GM23338 (cell line): ENCODE data around the gene HSPB6. TPM values are rescaled to one million over a fixed set of nuclear protein-coding genes. Genes with fewer than 3 reads are reported as not detected.

Experiments
- ATAC-seq: fragments of 200-7000 bp; cut with Tn5 transposase; 3 replicates; pipeline ENCODE4 v1.9.1; 2020
- DNase-seq: peaks from one replicate; pipeline ENCODE4 v3.0.0-alpha.2; 2015; ENCODE audit warnings: low spot score
- H2AFZ ChIP-seq: fragments of 200-600 bp; sonication (generic); 2 replicates; pipeline ENCODE4 v1.8.0; 2016; ENCODE audit warnings: antibody characterized with exemption, mild to moderate bottlenecking, moderate library complexity
- H3F3A ChIP-seq: fragments of 200-600 bp; sonication (generic); replicated peaks from 2 replicates; pipeline ENCODE4 v1.8.0; 2017; ENCODE audit warnings: antibody characterized with exemption, mixed run types, low read depth
- H3K27ac ChIP-seq: fragments of 200-600 bp; sonication (generic); 2 replicates; pipeline ENCODE4 v1.6.1; 2016; ENCODE audit warnings: low read depth
- H3K27me3 ChIP-seq: fragments of 200-600 bp; sonication (generic); 2 replicates; pipeline ENCODE4 v1.8.0; 2016; ENCODE audit warnings: mild to moderate bottlenecking, mixed run types, moderate library complexity; ENCODE audit not compliant: insufficient read depth
- H3K36me3 ChIP-seq: fragments of 200-600 bp; sonication (generic); 2 replicates; pipeline ENCODE4 v1.8.0; 2016; ENCODE audit warnings: mild to moderate bottlenecking; ENCODE audit not compliant: insufficient read depth
- H3K4me1 ChIP-seq: fragments of 200-600 bp; sonication (generic); 2 replicates; pipeline ENCODE4 v1.8.0; 2016; ENCODE audit warnings: mild to moderate bottlenecking, moderate library complexity; ENCODE audit not compliant: insufficient read depth
- H3K4me2 ChIP-seq: fragments of 200-600 bp; sonication (generic); 2 replicates; pipeline ENCODE4 v1.7.1; 2017; ENCODE audit warnings: mixed run types
- H3K4me3 ChIP-seq: fragments of 200-600 bp; sonication (generic); 2 replicates; pipeline ENCODE4 v1.6.1; 2016; ENCODE audit warnings: mixed run types
- H3K79me2 ChIP-seq: fragments of 200-600 bp; sonication (generic); replicated peaks from 2 replicates; pipeline ENCODE4 v1.8.0; 2017; ENCODE audit warnings: mild to moderate bottlenecking; ENCODE audit not compliant: insufficient read depth
- H3K9me2 ChIP-seq: fragments of 200-600 bp; sonication (generic); 2 replicates; pipeline ENCODE4 v1.8.0; 2017; ENCODE audit not compliant: insufficient read depth
- H4K20me1 ChIP-seq: fragments of 200-600 bp; sonication (generic); replicated peaks from 2 replicates; pipeline ENCODE4 v1.8.0; 2017; ENCODE audit warnings: mild to moderate bottlenecking; ENCODE audit not compliant: insufficient read depth
- H3K27ac Mint-ChIP-seq: 2 replicates; pipeline ENCODE4 v1.8.0; 2020; ENCODE audit warnings: inconsistent platforms, mild to moderate bottlenecking, moderate library complexity, mixed read lengths
- H3K27me3 Mint-ChIP-seq: 3 replicates; pipeline ENCODE4 v1.8.0; 2022; ENCODE audit warnings: low read depth, mild to moderate bottlenecking, moderate library complexity, mixed read lengths, inconsistent platforms; ENCODE audit not compliant: insufficient read depth, poor library complexity
- H3K36me3 Mint-ChIP-seq: 3 replicates; pipeline ENCODE4 v1.8.0; 2021; ENCODE audit warnings: low read depth, mild to moderate bottlenecking, inconsistent platforms, moderate library complexity, mixed read lengths
- H3K4me1 Mint-ChIP-seq: 3 replicates; pipeline ENCODE4 v1.8.0; 2020; ENCODE audit warnings: mild to moderate bottlenecking, inconsistent platforms, mixed read lengths
- H3K4me3 Mint-ChIP-seq: 3 replicates; pipeline ENCODE4 v1.8.0; 2021; ENCODE audit warnings: moderate library complexity, mild to moderate bottlenecking, inconsistent platforms, mixed read lengths
- H3K9me3 Mint-ChIP-seq: 3 replicates; pipeline ENCODE4 v1.8.0; 2020; ENCODE audit warnings: moderate library complexity, mild to moderate bottlenecking, inconsistent platforms, mixed read lengths
- CREB1 ChIP-seq: fragments of 250-450 bp; sonication (Bioruptor Pico); IDR thresholded peaks from 2 replicates; pipeline ENCODE4 v1.5.0; 2020; ENCODE audit warnings: low read depth, mild to moderate bottlenecking, moderate library complexity
- CTCF ChIP-seq, 2 experiments: fragments of 200-600 bp in 1 of 2; sonication (generic) in 1 of 2; conservative IDR thresholded peaks; 2 replicates each; pipeline versions ENCODE4 v1.5.1 to v1.6.1; 2016 to 2017; ENCODE audit warnings: antibody characterized with exemption in 2 of 2, low read depth in 2 of 2, mild to moderate bottlenecking in 2 of 2, moderate library complexity in 1 of 2
- ETS1 ChIP-seq: IDR thresholded peaks from 2 replicates; pipeline ENCODE4 v1.6.1; 2016; ENCODE audit warnings: antibody characterized with exemption
- EZH2 ChIP-seq: fragments of 200-600 bp; sonication (generic); IDR thresholded peaks from one replicate; pipeline ENCODE4 v1.8.0; 2017; ENCODE audit warnings: antibody characterized with exemption, mild to moderate bottlenecking, low read depth; ENCODE audit not compliant: unreplicated experiment
- EZH2phosphoT487 ChIP-seq: fragments of 200-600 bp; sonication (generic); IDR thresholded peaks from one replicate; pipeline ENCODE4 v1.8.1; 2018; ENCODE audit warnings: antibody characterized with exemption; ENCODE audit not compliant: unreplicated experiment
- NANOG ChIP-seq: IDR thresholded peaks from 2 replicates; pipeline ENCODE4 v1.6.1; 2016; ENCODE audit warnings: antibody characterized with exemption, borderline replicate concordance
- POLR2AphosphoS5 ChIP-seq: IDR thresholded peaks from 2 replicates; pipeline ENCODE4 v1.6.1; 2016; ENCODE audit warnings: antibody characterized with exemption, low read depth
- STAT1 ChIP-seq: IDR thresholded peaks from one replicate; pipeline ENCODE4 v1.6.1; 2016; ENCODE audit warnings: antibody characterized with exemption; ENCODE audit not compliant: unreplicated experiment
- ZNF114 ChIP-seq: fragments of 250-450 bp; sonication (Bioruptor Pico); IDR thresholded peaks from 2 replicates; pipeline ENCODE4 v1.5.0; 2020; ENCODE audit warnings: mild to moderate bottlenecking, moderate library complexity
- ZNF331 ChIP-seq: fragments of 250-450 bp; sonication (Bioruptor Pico); IDR thresholded peaks from 2 replicates; pipeline ENCODE4 v1.5.0; 2020; ENCODE audit warnings: low read depth, mild to moderate bottlenecking, moderate library complexity
- polyA plus RNA-seq: library from polyadenylated mRNA; unstranded; fragments of >200 nt; fragmentation: Nextera tagmentation; extraction: Ambion mirVana; gene quantifications from 2 replicates; pipeline ENCODE4 v1.2.1, GENCODE V29; 2016
- total RNA-seq: library from RNA; depleted of rRNA; stranded (reverse); fragments of >200 nt; shearing (Covaris generic); gene quantifications from 2 replicates; pipeline ENCODE4 v1.2.3, GENCODE V29; 2014
- TF ChIP-seq, protein P1 (sequence below): IDR thresholded peaks from one replicate; pipeline ENCODE4 v1.6.1; 2018; ENCODE audit warnings: antibody characterized with exemption; ENCODE audit not compliant: unreplicated experiment

HSPB6 gene
- total and polyA plus RNA-seq, 2 experiments from 2014 or later: 0.87 to 3.2 TPM

- no peaks in the 10 kb centered on the region for H4K20me1 ChIP-seq
- no peak overlapping the region for H3K4me3 ChIP-seq
- no peaks in the 10 kb centered on the region for H3K9me2 ChIP-seq
- H3K4me2 ChIP-seq: no peak overlapping the region
- H3F3A ChIP-seq: no peaks in the 10 kb centered on the region
- Mint-ChIP-seq H3K27ac (no peak overlapping the region), H3K4me1 (peaks cover 7% of the 10 kb centered on the region; the same call in 2 of the 3 replicates), H3K4me3 (no peak overlapping the region), H3K9me3 (no peaks in the 10 kb centered on the region), H3K36me3 (no peaks in the 10 kb centered on the region), H3K27me3 (peaks cover 24% of the 10 kb centered on the region)
- no peaks in the 10 kb centered on the region for H3K79me2 ChIP-seq
- ATAC-seq (no peak), DNase-seq (no peak)
- peaks cover 23% of the 10 kb centered on the region for H3K27me3 ChIP-seq
- no peak overlapping the region for H3K27ac ChIP-seq
- TF ChIP-seq ZNF114 (CRISPR knock-in tag): no peak
- TF ChIP-seq ETS1: no peak
- TF ChIP-seq POLR2AphosphoS5: no peak
- TF ChIP-seq EZH2: no peak
- no peak for TF ChIP-seq EZH2phosphoT487
- no peak for TF ChIP-seq ZNF331 (CRISPR knock-in tag)
- TF ChIP-seq NANOG: no peak
- TF ChIP-seq STAT1: no peak
- TF ChIP-seq, protein P1, sequence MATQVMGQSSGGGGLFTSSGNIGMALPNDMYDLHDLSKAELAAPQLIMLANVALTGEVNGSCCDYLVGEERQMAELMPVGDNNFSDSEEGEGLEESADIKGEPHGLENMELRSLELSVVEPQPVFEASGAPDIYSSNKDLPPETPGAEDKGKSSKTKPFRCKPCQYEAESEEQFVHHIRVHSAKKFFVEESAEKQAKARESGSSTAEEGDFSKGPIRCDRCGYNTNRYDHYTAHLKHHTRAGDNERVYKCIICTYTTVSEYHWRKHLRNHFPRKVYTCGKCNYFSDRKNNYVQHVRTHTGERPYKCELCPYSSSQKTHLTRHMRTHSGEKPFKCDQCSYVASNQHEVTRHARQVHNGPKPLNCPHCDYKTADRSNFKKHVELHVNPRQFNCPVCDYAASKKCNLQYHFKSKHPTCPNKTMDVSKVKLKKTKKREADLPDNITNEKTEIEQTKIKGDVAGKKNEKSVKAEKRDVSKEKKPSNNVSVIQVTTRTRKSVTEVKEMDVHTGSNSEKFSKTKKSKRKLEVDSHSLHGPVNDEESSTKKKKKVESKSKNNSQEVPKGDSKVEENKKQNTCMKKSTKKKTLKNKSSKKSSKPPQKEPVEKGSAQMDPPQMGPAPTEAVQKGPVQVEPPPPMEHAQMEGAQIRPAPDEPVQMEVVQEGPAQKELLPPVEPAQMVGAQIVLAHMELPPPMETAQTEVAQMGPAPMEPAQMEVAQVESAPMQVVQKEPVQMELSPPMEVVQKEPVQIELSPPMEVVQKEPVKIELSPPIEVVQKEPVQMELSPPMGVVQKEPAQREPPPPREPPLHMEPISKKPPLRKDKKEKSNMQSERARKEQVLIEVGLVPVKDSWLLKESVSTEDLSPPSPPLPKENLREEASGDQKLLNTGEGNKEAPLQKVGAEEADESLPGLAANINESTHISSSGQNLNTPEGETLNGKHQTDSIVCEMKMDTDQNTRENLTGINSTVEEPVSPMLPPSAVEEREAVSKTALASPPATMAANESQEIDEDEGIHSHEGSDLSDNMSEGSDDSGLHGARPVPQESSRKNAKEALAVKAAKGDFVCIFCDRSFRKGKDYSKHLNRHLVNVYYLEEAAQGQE: no peak
- no peak for TF ChIP-seq CTCF (conservative IDR thresholded peaks at IDR 0.05; ENCODE audit: low read depth in 2 of 2)
- no peak for TF ChIP-seq CREB1 (CRISPR knock-in tag)
- peaks cover 7% of the 10 kb centered on the region; the same call in 1 of the 2 replicates for H3K4me1 ChIP-seq
- H3K36me3 ChIP-seq: no peaks in the 10 kb centered on the region
- H2AFZ ChIP-seq: no peak overlapping the region
Observed at GRCh38 chr19:35801828-35802227, 45.0 kb upstream of the HSPB6 start.
